GM18511 (cell line): Measurements from ENCODE around the gene STK39.

Experiments used
- ATAC-seq: cut with Tn5 transposase; IDR thresholded peaks from one replicate; pipeline ENCODE4 v1.9.1; 2021; ENCODE audit warnings: mild to moderate bottlenecking, moderate library complexity; ENCODE audit not compliant: unreplicated experiment

Gene STK39

GRCh38 chr2:167965907-167966761 is 281.3 kb downstream of the STK39 start:
- ATAC-seq = no peak

GRCh38 chr2:167964650-167965413 is 282.6 kb downstream of the STK39 start:
- ATAC-seq = peak; percentile 51

- no peak for ATAC-seq
These were observed 283.3 kb downstream of the STK39 start for GRCh38 chr2:167963899-167964649.

GRCh38 chr2:167962436-167963226 is 284.8 kb downstream of the STK39 start:
- no peak for ATAC-seq

GRCh38 chr2:167961536-167962048 is 285.8 kb downstream of the STK39 start:
- no peak for ATAC-seq

- no peak for ATAC-seq
These were observed 287.2 kb downstream of the STK39 start for GRCh38 chr2:167960089-167960747.

- no peak for ATAC-seq
These were observed 289.7 kb downstream of the STK39 start for GRCh38 chr2:167957662-167958061.

- ATAC-seq = no peak
These were observed 292.0 kb downstream of the STK39 start for GRCh38 chr2:167955264-167955906.

- ATAC-seq = no peak
These were observed 292.9 kb downstream of the STK39 start for GRCh38 chr2:167954495-167954894.

GRCh38 chr2:167953776-167954175 is 293.6 kb downstream of the STK39 start:
- ATAC-seq = no peak

GRCh38 chr2:167950571-167950970 is 296.8 kb downstream of the STK39 start:
- no peak for ATAC-seq

GRCh38 chr2:167946441-167946841 is 301.0 kb downstream of the STK39 start:
- ATAC-seq = no peak

- no peak for ATAC-seq
These were observed 301.6 kb downstream of the STK39 start for GRCh38 chr2:167945660-167946368.

- ATAC-seq = no peak
These were observed 302.4 kb downstream of the STK39 start for GRCh38 chr2:167944825-167945659.

GRCh38 chr2:167943897-167944296 is 303.5 kb downstream of the STK39 start:
- ATAC-seq = no peak

- no peak for ATAC-seq
These were observed 304.0 kb downstream of the STK39 start for GRCh38 chr2:167943368-167943767.

- ATAC-seq = no peak
These were observed 304.9 kb downstream of the STK39 start for GRCh38 chr2:167942366-167943081.
